IMR-90 (cell line): Measurements from ENCODE around the gene SIK2. TPM values are rescaled to one million over a fixed set of nuclear protein-coding genes. Genes with fewer than 3 reads are reported as not detected.

Experiments
- ATAC-seq: fragments of 200-7000 bp; cut with Tn5 transposase; 2 replicates; pipeline ENCODE4 v1.9.1; 2020; ENCODE audit warnings: low read depth, mild to moderate bottlenecking, moderate library complexity
- BruUV-seq: library from RNA; stranded (reverse); fragments of 400-500 nt; replicated peaks from 2 replicates; lab custom pipeline; 2021; lab: Mats Ljungman, UMichigan
- CTCF ChIA-PET: fragments of 300-600 bp; formaldehyde crosslinking; extraction: SDS; loops from one replicate; lab custom pipeline; 2021; ENCODE audit warnings: antibody characterized with exemption; lab: Yijun Ruan, JAX
- POLR2A ChIA-PET: fragments of 300-600 bp; sonication (Branson Sonifier 250); formaldehyde crosslinking; loops from one replicate; lab custom pipeline; 2022; ENCODE audit warnings: antibody characterized with exemption; ENCODE audit not compliant: unreplicated experiment; lab: Charles Lee
- DNase-seq: peaks from one replicate; pipeline ENCODE4 v3.0.0; 2013
- H2AFZ ChIP-seq: replicated peaks from 2 replicates; pipeline ENCODE3; 2013; ENCODE audit warnings: low read length, mild to moderate bottlenecking; ENCODE audit not compliant: poor library complexity
- H2AK5ac ChIP-seq: 2 replicates; pipeline ENCODE4 v1.6.1; 2013; ENCODE audit warnings: low read depth, low read length, inconsistent platforms
- H2AK9ac ChIP-seq: replicated peaks from 2 replicates; pipeline ENCODE3; 2013; ENCODE audit warnings: mild to moderate bottlenecking, low read depth, low read length, moderate library complexity; ENCODE audit not compliant: poor library complexity
- H2BK120ac ChIP-seq: 2 replicates; pipeline ENCODE4 v1.6.1; 2013; ENCODE audit warnings: low read depth, low read length, inconsistent platforms
- H2BK15ac ChIP-seq: 3 replicates; pipeline ENCODE4 v1.6.1; 2013; ENCODE audit warnings: low read depth, low read length, inconsistent platforms
- H2BK20ac ChIP-seq: 2 replicates; pipeline ENCODE4 v1.6.1; 2013; ENCODE audit warnings: low read depth, mild to moderate bottlenecking, inconsistent platforms, low read length, moderate library complexity
- H2BK5ac ChIP-seq: 2 replicates; pipeline ENCODE4 v1.6.1; 2013; ENCODE audit warnings: mild to moderate bottlenecking, low read depth, low read length, inconsistent platforms; ENCODE audit not compliant: poor library complexity, severe bottlenecking
- H3K14ac ChIP-seq: replicated peaks from 2 replicates; pipeline ENCODE4 v1.6.1; 2013; ENCODE audit warnings: low read depth, low read length, inconsistent platforms
- H3K18ac ChIP-seq: 2 replicates; pipeline ENCODE4 v1.6.1; 2013; ENCODE audit warnings: low read depth, low read length, control low read depth
- H3K23ac ChIP-seq: 2 replicates; pipeline ENCODE4 v1.6.1; 2013; ENCODE audit warnings: low read depth, low read length, inconsistent platforms
- H3K27ac ChIP-seq: 2 replicates; pipeline ENCODE4 v1.5.1; 2013; ENCODE audit warnings: mild to moderate bottlenecking, control low read depth, low read length; ENCODE audit not compliant: insufficient read depth
- H3K27me3 ChIP-seq: 2 replicates; pipeline ENCODE4 v1.6.1; 2013; ENCODE audit warnings: low read length; ENCODE audit not compliant: control insufficient read depth, insufficient read depth
- H3K36me3 ChIP-seq: 2 replicates; pipeline ENCODE4 v1.6.1; 2013; ENCODE audit warnings: low read length, mixed read lengths; ENCODE audit not compliant: control insufficient read depth, insufficient read depth
- H3K4ac ChIP-seq: 2 replicates; pipeline ENCODE4 v1.6.1; 2013; ENCODE audit warnings: low read depth, low read length, inconsistent platforms
- H3K4me1 ChIP-seq: 2 replicates; pipeline ENCODE4 v1.6.1; 2013; ENCODE audit warnings: low read length, mixed read lengths; ENCODE audit not compliant: control insufficient read depth, insufficient read depth
- H3K4me2 ChIP-seq: 2 replicates; pipeline ENCODE4 v1.6.1; 2013; ENCODE audit warnings: low read depth, mild to moderate bottlenecking, control low read depth, low read length, moderate library complexity
- H3K4me3 ChIP-seq: 2 replicates; pipeline ENCODE4 v1.5.1; 2013; ENCODE audit warnings: low read depth, mild to moderate bottlenecking, control low read depth, low read length, moderate library complexity; ENCODE audit not compliant: insufficient read depth
- H3K56ac ChIP-seq: 2 replicates; pipeline ENCODE4 v1.6.1; 2013; ENCODE audit warnings: low read length, inconsistent platforms; ENCODE audit not compliant: insufficient read depth; ENCODE audit errors: extremely low read depth
- H3K79me1 ChIP-seq, 2 experiments: 2 replicates each; pipeline ENCODE4 v1.6.1; 2013; ENCODE audit warnings: low read length in 2 of 2, inconsistent platforms in 1 of 2, low read depth in 1 of 2
- H3K9ac ChIP-seq: 2 replicates; pipeline ENCODE4 v1.6.1; 2013; ENCODE audit warnings: low read depth, low read length, control low read depth
- H3K9me1 ChIP-seq: 2 replicates; pipeline ENCODE4 v1.6.1; 2013; ENCODE audit warnings: low read length, inconsistent platforms; ENCODE audit not compliant: insufficient read depth
- H3K9me3 ChIP-seq: 2 replicates; pipeline ENCODE4 v1.6.1; 2013; ENCODE audit warnings: low read length; ENCODE audit not compliant: control insufficient read depth, insufficient read depth
- H4K20me1 ChIP-seq: 2 replicates; pipeline ENCODE4 v1.6.1; 2013; ENCODE audit warnings: low read length, inconsistent platforms; ENCODE audit not compliant: insufficient read depth
- H4K5ac ChIP-seq: 2 replicates; pipeline ENCODE4 v1.6.1; 2013; ENCODE audit warnings: mild to moderate bottlenecking, low read depth, low read length, control low read depth
- H4K8ac ChIP-seq, 2 experiments: 2 replicates each; pipeline ENCODE4 v1.6.1; 2013; ENCODE audit warnings: low read depth in 2 of 2, low read length in 2 of 2, control low read depth in 1 of 2, inconsistent platforms in 1 of 2
- H4K91ac ChIP-seq: 2 replicates; pipeline ENCODE4 v1.6.1; 2013; ENCODE audit warnings: low read depth, low read length, inconsistent platforms; ENCODE audit not compliant: insufficient read depth
- CEBPB ChIP-seq: IDR thresholded peaks from 2 replicates; pipeline ENCODE4 v1.6.1; 2012; ENCODE audit warnings: low read depth, low read length, improper control_type of control experiment
- MAZ ChIP-seq: IDR thresholded peaks from 2 replicates; pipeline ENCODE4 v1.6.1; 2012; ENCODE audit warnings: low read depth, mild to moderate bottlenecking, low read length, improper control_type of control experiment, moderate library complexity, borderline replicate concordance
- POLR2A ChIP-seq: IDR thresholded peaks from 2 replicates; pipeline ENCODE4 v1.6.1; 2012; ENCODE audit warnings: mild to moderate bottlenecking, low read depth, low read length
- WGBS, 2 experiments: methylation state at CpG; one replicate each; pipeline versions ENCODE4 v1.1.5 to v1.1.7; 2013; ENCODE audit warnings: missing lambda C conversion rate in 2 of 2; ENCODE audit not compliant: insufficient read length in 1 of 2; ENCODE audit errors: extremely low coverage in 2 of 2; 5-methylcytosine and 5-hydroxymethylcytosine counted together
- dilution Hi-C: fragments of 300-500 bp; cut with HindIII; formaldehyde crosslinking; loops from one replicate; pipeline ENCODE4 v1.14.3; 2018; ENCODE audit warnings: low sequenced_read_pairs; ENCODE audit not compliant: unreplicated experiment
- in situ Hi-C: fragments of 300-500 bp; cut with MboI; formaldehyde crosslinking; loops from 3 replicates; pipeline ENCODE4 v1.14.3; 2019; ENCODE audit warnings: low sequenced_read_pairs, inconsistent platforms, mixed read lengths
- intact Hi-C: fragments of 100-400 bp; cut with micrococcal nuclease; formaldehyde crosslinking; loops from 2 replicates; pipeline ENCODE4 v1.10.0; 2022
- polyA plus RNA-seq, 3 experiments: library from polyadenylated mRNA; depleted of rRNA; stranded (reverse); fragments of >200 nt; gene quantifications; 2 replicates each; pipeline ENCODE4 v1.2.3, GENCODE V29; 2012; ENCODE audit warnings: low replicate concordance in 1 of 3
- total RNA-seq: library from RNA; depleted of rRNA; stranded (reverse); fragments of >200 nt; gene quantifications from 2 replicates; pipeline ENCODE4 v1.2.3, GENCODE V29; 2012

Gene SIK2
- total and polyA plus RNA-seq, 2 of the 4 experiments (the other 2 are of a cell fraction) = 7.9 to 10.4 TPM

- H2BK15ac ChIP-seq = no peak overlapping the region
- POLR2A ChIA-PET = no interaction called here
- no peak overlapping the region for H2BK20ac ChIP-seq
- 0 out of 2 replicates have a peak overlapping the region, but pooled peaks have one; percentile 56 for H3K14ac ChIP-seq
- H3K9me1 ChIP-seq = peaks cover 14% of the 10 kb centered on the region
- ATAC-seq (peak; percentile 30), DNase-seq (peak; percentile 80)
- peaks cover 17% of the 10 kb centered on the region for H3K4me1 ChIP-seq
- no peak overlapping the region for H3K9ac ChIP-seq
- H3K4ac ChIP-seq = peak overlapping the region; percentile 14; the same call in 1 of the 2 replicates
- peak overlapping the region in 1 of 2 experiments; percentile 16; a peak in 1 of 4 replicates for H4K8ac ChIP-seq
- H3K4me3 ChIP-seq = no peak overlapping the region
- in situ Hi-C loops (no loop called here), intact Hi-C loops (loop anchor here (5.0 to 10.0 kb wide), 2 partner anchors 81 to 92 kb away; partner anchors contain the start of gene SIK2), dilution Hi-C loops (no loop called here)
- BruUV-seq = no TSS peak
- no peak overlapping the region for H4K91ac ChIP-seq
- CTCF ChIA-PET = interaction anchor here (0.9 kb wide), 1 partner anchor 90 kb away, joined by 3 read pairs; no protein-coding TSS in a partner anchor
- H4K20me1 ChIP-seq = no peaks in the 10 kb centered on the region
- H3K18ac ChIP-seq = peak overlapping the region; percentile 59; the same call in 1 of the 2 replicates
- peak overlapping the region; percentile 40; the same call in 1 of the 2 replicates for H3K27ac ChIP-seq
- no peak overlapping the region for H2AFZ ChIP-seq
- no peak overlapping the region for H2AK5ac ChIP-seq
- H2BK5ac ChIP-seq = peak overlapping the region; percentile 81
- peaks cover 25 to 45% of the 10 kb centered on the region in 2 experiments for H3K79me1 ChIP-seq
- peak overlapping the region; percentile 13; the same call in 1 of the 2 replicates for H3K56ac ChIP-seq
- H3K23ac ChIP-seq = peak overlapping the region; percentile 25; the same call in 1 of the 2 replicates
- H3K4me2 ChIP-seq = peak overlapping the region; percentile 41; the same call in 1 of the 2 replicates
- H2AK9ac ChIP-seq = no peak overlapping the region
- no peaks in the 10 kb centered on the region for H3K27me3 ChIP-seq
- H2BK120ac ChIP-seq = peak overlapping the region; percentile 41; the same call in 1 of the 2 replicates
- H4K5ac ChIP-seq = no peak overlapping the region
- peak; percentile 28; the same call in 1 of the 2 replicates for TF ChIP-seq POLR2A
- peak; percentile 83 for TF ChIP-seq CEBPB
- TF ChIP-seq MAZ = no peak
- no peaks in the 10 kb centered on the region for H3K36me3 ChIP-seq
- H3K9me3 ChIP-seq = no peaks in the 10 kb centered on the region
- WGBS, 2 experiments = 0% methylated on average over 1 of the region's 1 CpG; no CpG with 5 or more reads in 1 of the 2 experiments
Observed at GRCh38 chr11:111696556-111696955, 94.3 kb downstream of the SIK2 start.
